HCT116 (cell line): ENCODE measurements around the gene NOP16. TPM values are rescaled to one million over a fixed set of nuclear protein-coding genes. Genes with fewer than 3 reads are reported as not detected.

Experiments used
- ATAC-seq: fragments of 200-7000 bp; cut with Tn5 transposase; 2 replicates; pipeline ENCODE4 v1.9.1; 2020; ENCODE audit warnings: mild to moderate bottlenecking, moderate library complexity
- BruUV-seq: library from RNA; stranded (reverse); fragments of 400-500 nt; replicated peaks from 2 replicates; lab custom pipeline; 2021; lab: Mats Ljungman, UMichigan
- CTCF ChIA-PET: fragments of 300-600 bp; sonication (Branson Sonifier 250); formaldehyde crosslinking; loops from one replicate; lab custom pipeline; 2021; ENCODE audit warnings: antibody characterized with exemption; lab: Charles Lee
- POLR2A ChIA-PET: fragments of 300-600, 350-600 bp; sonication (Branson Sonifier 250); formaldehyde crosslinking; loops from one replicate; lab custom pipeline; 2021; ENCODE audit warnings: antibody characterized with exemption; lab: Charles Lee
- RAD21 ChIA-PET, 2 experiments: fragments of 300-600 bp; sonication (Branson Sonifier 250); formaldehyde crosslinking; loops; one replicate each; lab custom pipeline; 2023; ENCODE audit warnings: low total read pairs in 2 of 2; ENCODE audit not compliant: uncharacterized antibody in 2 of 2, unreplicated experiment in 2 of 2, low non-redundant PET in 1 of 2; lab: Charles Lee
- DNase-seq: peaks from one replicate; pipeline ENCODE4 v3.0.0-alpha.2; 2010; ENCODE audit warnings: low read depth, low spot score
- H2AFZ ChIP-seq: fragments of 200-600 bp; shearing (Covaris generic), sonication (generic); 2 replicates; pipeline ENCODE4 v1.6.1; 2017; ENCODE audit warnings: low read depth, mixed run types, mixed read lengths, antibody characterized with exemption, low read length; ENCODE audit not compliant: poor library complexity, severe bottlenecking
- H3K27ac ChIP-seq: 2 replicates; pipeline ENCODE4 v1.5.1; 2012; ENCODE audit warnings: low read depth, low read length
- H3K27me3 ChIP-seq: fragments of 200-600 bp; sonication (generic); 2 replicates; pipeline ENCODE4 v1.6.1; 2016; ENCODE audit warnings: mixed run types, low read length, mixed read lengths; ENCODE audit not compliant: insufficient read depth
- H3K36me3 ChIP-seq, 2 experiments: fragments of 200-500 bp in 1 of 2; fragments of 200-600 bp in 1 of 2; sonication (Bioruptor generic) in 1 of 2; sonication (generic) in 1 of 2; 2 replicates each; pipeline versions ENCODE4 v1.5.1 to v1.6.1; 2014 to 2016; ENCODE audit warnings: low read length in 2 of 2, inconsistent platforms in 1 of 2, mixed read lengths in 1 of 2, mixed run types in 1 of 2; ENCODE audit not compliant: insufficient read depth in 2 of 2, control insufficient read depth in 1 of 2
- H3K4me1 ChIP-seq, 2 experiments: fragments of 200-600 bp in 1 of 2; sonication (generic) in 1 of 2; 2 replicates each; pipeline versions ENCODE4 v1.5.1 to v1.6.1; 2012 to 2017; ENCODE audit warnings: low read length in 2 of 2, inconsistent platforms in 1 of 2, mild to moderate bottlenecking in 1 of 2, mixed read lengths in 1 of 2, mixed run types in 1 of 2, moderate library complexity in 1 of 2; ENCODE audit not compliant: insufficient read depth in 2 of 2, control insufficient read depth in 1 of 2
- H3K4me2 ChIP-seq: fragments of 200-600 bp; sonication (generic); 2 replicates; pipeline ENCODE4 v1.6.1; 2017; ENCODE audit warnings: mixed run types, low read length, mixed read lengths
- H3K4me3 ChIP-seq, 2 experiments: fragments of 200-600 bp in 1 of 2; sonication (generic) in 1 of 2; replicated peaks in 1 of 2; 2 replicates each; pipeline ENCODE4 v1.5.1; 2011 to 2016; ENCODE audit warnings: low read length in 2 of 2, control low read depth in 1 of 2, low read depth in 1 of 2, mild to moderate bottlenecking in 1 of 2, mixed read lengths in 1 of 2, mixed run types in 1 of 2
- H3K79me2 ChIP-seq: fragments of 200-600 bp; sonication (generic); 2 replicates; pipeline ENCODE4 v1.6.1; 2017; ENCODE audit warnings: mild to moderate bottlenecking, mixed run types, low read length, moderate library complexity, mixed read lengths; ENCODE audit not compliant: insufficient read depth
- H3K9ac ChIP-seq: fragments of 200-600 bp; sonication (generic); 2 replicates; pipeline ENCODE4 v1.6.1; 2016; ENCODE audit warnings: low read length, mixed read lengths
- H3K9me2 ChIP-seq: fragments of 200-600 bp; sonication (generic), shearing (Covaris generic); 2 replicates; pipeline ENCODE4 v1.6.1; 2017; ENCODE audit warnings: mixed run types, mild to moderate bottlenecking, moderate library complexity; ENCODE audit not compliant: insufficient read depth
- H3K9me3 ChIP-seq, 2 experiments: fragments of 200-500 bp in 1 of 2; fragments of 200-600 bp in 1 of 2; sonication (Bioruptor generic) in 1 of 2; sonication (generic) in 1 of 2; 2 replicates each; pipeline ENCODE4 v1.6.1; 2014 to 2017; ENCODE audit warnings: low read length in 2 of 2, mixed read lengths in 2 of 2, inconsistent platforms in 1 of 2, low read depth in 1 of 2, mild to moderate bottlenecking in 1 of 2, mixed run types in 1 of 2, moderate library complexity in 1 of 2; ENCODE audit not compliant: control insufficient read depth in 1 of 2, insufficient read depth in 1 of 2
- H4K20me1 ChIP-seq: fragments of 200-600 bp; sonication (generic), shearing (Covaris generic); 2 replicates; pipeline ENCODE4 v1.6.1; 2017; ENCODE audit warnings: mixed run types, mild to moderate bottlenecking, moderate library complexity; ENCODE audit not compliant: insufficient read depth
- EGR1 ChIP-seq: IDR thresholded peaks from 2 replicates; pipeline ENCODE4 v1.6.1; 2012; ENCODE audit warnings: low read depth
- ELF1 ChIP-seq: IDR thresholded peaks from 2 replicates; pipeline ENCODE4 v1.6.1; 2012; ENCODE audit warnings: low read depth, borderline replicate concordance
- FOSL1 ChIP-seq: IDR thresholded peaks from 2 replicates; pipeline ENCODE4 v1.6.1; 2012; ENCODE audit warnings: low read depth
- POLR2A ChIP-seq: IDR thresholded peaks from 2 replicates; pipeline ENCODE4 v1.7.0; 2011; ENCODE audit warnings: borderline replicate concordance; ENCODE audit not compliant: insufficient read depth, insufficient read length; ENCODE audit errors: extremely low read depth
- RAD21 ChIP-seq: IDR thresholded peaks from 2 replicates; pipeline ENCODE4 v1.6.1; 2012; ENCODE audit warnings: low read depth, mild to moderate bottlenecking
- SRF ChIP-seq: IDR thresholded peaks from 2 replicates; pipeline ENCODE4 v1.6.1; 2012; ENCODE audit warnings: low read depth
- intact Hi-C: fragments of 100-400 bp; cut with micrococcal nuclease; formaldehyde crosslinking; loops from 2 replicates; pipeline ENCODE4 v1.10.0; 2022
- total RNA-seq: library from RNA; stranded (reverse); gene quantifications from one replicate; pipeline ENCODE4 v1.2.1, GENCODE V29; 2021; ENCODE audit not compliant: unreplicated experiment

Gene NOP16
- total RNA-seq, 1 experiment from 2014 or later, result 67.1 TPM

DNA sequence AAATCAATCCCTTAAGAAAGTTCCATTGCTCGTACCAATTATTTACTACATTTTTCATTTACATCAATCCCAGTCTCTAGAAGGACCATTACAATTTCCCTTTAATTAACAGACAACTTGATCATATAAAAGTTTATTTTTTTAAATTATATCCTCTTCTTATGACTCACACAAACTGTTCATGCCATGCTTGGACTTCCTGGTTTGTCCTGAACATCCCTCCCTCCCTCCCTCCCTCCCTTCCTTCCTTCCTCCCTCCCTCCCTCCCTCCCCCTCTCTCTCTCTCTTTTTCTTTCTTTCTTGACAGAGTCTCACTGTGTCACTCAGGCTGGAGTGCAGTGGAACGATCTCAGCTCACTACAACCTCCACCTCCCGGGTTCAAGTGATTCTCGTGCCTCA, 39.6 kb upstream of the NOP16 start:
- ATAC-seq (peak; percentile 61), DNase-seq (peak; percentile 22)
- Histone ChIP-seq H3K4me1 (peaks cover 0 to 13% of the 10 kb centered on the region in 2 experiments; a peak in 2 of 4 replicates), H3K9me2 (no peaks in the 10 kb centered on the region), H3K36me3 (no peaks in the 10 kb centered on the region), H3K27me3 (no peaks in the 10 kb centered on the region), H3K9ac (0 out of 2 replicates have a peak overlapping the region, but pooled peaks have one; percentile 4), H4K20me1 (no peaks in the 10 kb centered on the region), H3K9me3 (no peaks in the 10 kb centered on the region), H3K27ac (no peak overlapping the region), H3K4me3 (no peak overlapping the region; a peak in 1 of 4 replicates), H3K79me2 (no peaks in the 10 kb centered on the region)
- RAD21 ChIA-PET, result no interaction called here
- intact Hi-C loops, result no loop called here
- CTCF ChIA-PET, result no interaction called here
- TF ChIP-seq FOSL1, result peak; percentile 17; the same call in 1 of the 2 replicates
- TF ChIP-seq ELF1, result peak; percentile 41
- no peak for TF ChIP-seq SRF
- TF ChIP-seq, all 23 proteins: peak for 2
- no TSS peak for BruUV-seq
- POLR2A ChIA-PET, result no interaction called here
- H2AFZ ChIP-seq, result peak overlapping the region; percentile 83
- H3K4me2 ChIP-seq, result peak overlapping the region; percentile 59

DNA sequence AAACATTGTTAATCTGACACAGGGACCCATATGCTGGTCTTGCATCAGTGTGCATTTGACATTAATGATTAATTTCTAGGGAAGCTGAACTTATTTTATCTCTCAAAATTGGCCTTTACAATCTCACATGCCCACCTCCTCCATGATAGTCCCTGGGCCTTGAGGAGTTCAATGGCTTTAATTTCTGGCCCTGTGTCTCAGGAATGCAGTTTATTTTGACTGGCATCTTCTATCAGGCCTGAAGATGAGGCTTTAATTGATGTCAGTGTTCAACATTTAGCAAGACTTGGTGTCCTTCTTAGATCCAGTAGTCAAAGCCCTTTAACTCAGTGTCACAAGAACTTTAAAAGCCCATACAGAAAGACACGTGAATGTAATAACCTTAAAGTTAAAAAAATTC, 38.5 kb upstream of the NOP16 start:
- Histone ChIP-seq H3K9me2 (no peaks in the 10 kb centered on the region), H3K4me3 (no peak overlapping the region), H3K27me3 (no peaks in the 10 kb centered on the region), H3K9ac (no peak overlapping the region), H3K4me1 (peaks cover 0 to 13% of the 10 kb centered on the region in 2 experiments; a peak in 2 of 4 replicates), H3K4me2 (no peak overlapping the region), H4K20me1 (no peaks in the 10 kb centered on the region), H3K36me3 (no peaks in the 10 kb centered on the region), H3K27ac (no peak overlapping the region), H2AFZ (peak overlapping the region; percentile 77), H3K9me3 (no peaks in the 10 kb centered on the region), H3K79me2 (no peaks in the 10 kb centered on the region)
- RAD21 ChIA-PET, result no interaction called here
- CTCF ChIA-PET, result no interaction called here
- no peak for ATAC-seq
- intact Hi-C loops, result no loop called here
- BruUV-seq, result no TSS peak
- DNase-seq, result no peak
- TF ChIP-seq RAD21 (no peak), POLR2A (no peak), EGR1 (no peak)
- POLR2A ChIA-PET, result no interaction called here
